GM19240 (cell line): ENCODE measurements around the gene G3BP1.
"Not testable (repeated sequence)": the region's sequence is repeated elsewhere in the genome, so short reads cannot be mapped to it uniquely, and the experiment has no call there.

Experiments used
- DNase-seq: peaks from one replicate; pipeline ENCODE4 v3.0.0; 2011; ENCODE audit warnings: low spot score; ENCODE audit not compliant: insufficient read length

G3BP1 gene

DNA sequence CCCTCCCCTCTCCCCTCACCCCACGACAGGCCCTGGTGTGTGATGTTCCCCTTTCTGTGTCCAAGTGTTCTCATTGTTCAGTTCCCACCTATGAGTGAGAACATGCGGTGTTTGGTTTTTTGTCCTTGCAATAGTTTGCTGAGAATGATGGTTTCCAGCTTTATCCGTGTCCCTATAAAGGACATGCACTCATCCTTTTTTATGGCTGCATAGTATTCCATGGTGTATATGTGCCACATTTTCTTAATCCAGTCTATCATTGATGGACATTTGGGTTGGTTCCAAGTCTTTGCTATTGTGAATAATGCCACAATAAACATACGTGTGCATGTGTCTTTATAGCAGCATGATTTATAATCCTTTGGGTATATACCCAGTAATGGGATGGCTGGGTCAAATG, 89.1 kb downstream of the G3BP1 start:
- DNase-seq: not testable (repeated sequence)
